Thyroid gland (tissue), 4 donors: ENCODE results near the gene OR2T10. TPM values are rescaled to one million over a fixed set of nuclear protein-coding genes. Genes with fewer than 3 reads are reported as not detected.
"Not testable (repeated sequence)": the region's sequence is repeated elsewhere in the genome, so short reads cannot be mapped to it uniquely, and the experiment has no call there.

ENCODE experiments used
- DNase-seq, 2 donors: peaks; one replicate each; pipeline ENCODE4 v3.0.0-alpha.2; 2019
- H3K27ac ChIP-seq, 3 donors: fragments of 200-600 bp; sonication (generic); 1 replicate in 2 of 3; 2 replicates in 1 of 3; pipeline ENCODE4 v1.5.1; 2016 to 2019; ENCODE audit warnings: mild to moderate bottlenecking in 1 of 3, moderate library complexity in 1 of 3
- H3K27me3 ChIP-seq: fragments of 200-600 bp; sonication (generic); one replicate; pipeline ENCODE4 v1.5.1; 2019
- H3K36me3 ChIP-seq, 2 donors: fragments of 200-600 bp; sonication (generic); one replicate each; pipeline ENCODE4 v1.5.1; 2016 to 2019
- H3K4me1 ChIP-seq, 2 donors: fragments of 200-600 bp; sonication (generic); one replicate each; pipeline ENCODE4 v1.5.1; 2017 to 2019
- H3K4me3 ChIP-seq, 3 donors: fragments of 200-600 bp; sonication (generic); replicated peaks in 1 of 3; 1 replicate in 2 of 3; 2 replicates in 1 of 3; pipeline ENCODE4 v1.5.1; 2016; ENCODE audit warnings: mild to moderate bottlenecking in 1 of 3
- H3K9me3 ChIP-seq: fragments of 200-600 bp; sonication (generic); one replicate; pipeline ENCODE4 v1.5.1; 2017
- WGBS, 2 donors: methylation state at CpG; one replicate each; pipeline ENCODE4 v1.1.5; 2017; 5-methylcytosine and 5-hydroxymethylcytosine counted together
- intact Hi-C: fragments of 100-400 bp; cut with DNase I; formaldehyde crosslinking; loops from one replicate; pipeline ENCODE4 v1.15.1; 2023
- small RNA-seq: library from RNA; depleted of rRNA; stranded (forward); fragments of <200 nt; gene quantifications from one replicate; pipeline ENCODE3, GENCODE V24; 2016
- total RNA-seq, 4 donors: library from RNA; depleted of rRNA; stranded (reverse); fragments of >200 nt; gene quantifications; one replicate each; pipeline ENCODE4 v1.2.3, GENCODE V29; 2016

The OR2T10 gene
- total RNA-seq, 4 donors from 2014 or later = not detected

DNA sequence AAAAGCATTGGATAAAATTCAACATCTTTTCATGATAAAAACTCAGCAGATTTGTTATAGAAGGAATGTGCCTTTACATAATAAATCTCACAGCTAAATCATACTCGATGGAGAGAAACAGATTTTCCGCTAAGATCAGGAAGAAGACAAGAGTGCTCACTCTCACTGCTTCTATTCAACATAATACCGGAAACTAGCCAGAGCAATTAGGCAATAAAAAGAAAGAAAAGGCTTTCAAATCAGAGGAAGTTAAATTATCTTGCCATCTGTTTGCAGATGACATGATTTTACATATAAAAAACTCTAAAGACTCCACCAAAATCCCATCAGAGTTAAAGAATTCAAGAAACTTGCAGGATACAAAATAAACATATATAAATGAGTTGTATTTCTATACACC is 26.7 kb downstream of the OR2T10 start:
- intact Hi-C loops, DNase-seq, H3K27ac ChIP-seq, H3K27me3 ChIP-seq, H3K4me3 ChIP-seq, H3K9me3 ChIP-seq, H3K36me3 ChIP-seq, H3K4me1 ChIP-seq: not testable (repeated sequence)
- WGBS, 2 donors = 81 to 89% methylated on average over 3 of the region's 3 CpGs

GRCh38 chr1:248569049-248569448 is 28.5 kb downstream of the OR2T10 start:
- H3K4me3 ChIP-seq, DNase-seq, H3K36me3 ChIP-seq, H3K27me3 ChIP-seq, H3K9me3 ChIP-seq, intact Hi-C loops, H3K27ac ChIP-seq, H3K4me1 ChIP-seq: not testable (repeated sequence)
- 32 to 33% methylated on average over 2 of the region's 2 CpGs for WGBS, 2 donors

GRCh38 chr1:248565530-248566373 is 31.7 kb downstream of the OR2T10 start:
- DNase-seq, H3K4me1 ChIP-seq, intact Hi-C loops: not testable (repeated sequence)

DNA sequence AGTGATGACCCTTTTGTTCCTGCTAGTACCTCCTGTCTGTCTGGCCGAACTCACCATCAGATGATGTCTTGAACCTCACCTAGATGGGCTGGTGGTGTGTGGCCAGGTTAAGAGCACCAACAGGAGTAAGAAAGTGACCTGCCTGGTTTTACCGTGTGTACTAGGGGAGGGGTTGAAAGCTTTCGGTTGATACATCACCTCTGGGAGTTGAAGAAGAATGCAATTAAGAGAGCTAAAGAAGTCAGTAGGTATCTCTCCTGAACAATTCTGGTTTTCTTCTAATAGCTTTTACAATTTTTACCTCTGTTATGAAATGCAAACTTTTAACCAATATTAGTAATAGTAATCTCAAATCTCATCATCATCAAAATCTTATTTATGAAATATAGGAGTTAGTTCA is 34.8 kb downstream of the OR2T10 start, which contains the start of gene OR2T29:
Gene OR2T29, minus strand, starts transcription at position 101 of the 400 bp plus-strand sequence. CDS start 3,281 bp downstream, outside the sequence.
- H3K4me1 ChIP-seq, H3K9me3 ChIP-seq, DNase-seq, H3K27me3 ChIP-seq, H3K36me3 ChIP-seq, intact Hi-C loops, H3K4me3 ChIP-seq, H3K27ac ChIP-seq: not testable (repeated sequence)
- 72 to 83% methylated on average over 1 to 2 of the region's 3 CpGs for WGBS, 2 donors

More at GRCh38 chr1:248565530-248566373, 31.7 kb downstream of the OR2T10 start:
- WGBS, 2 donors = 66 to 72% methylated on average over 11 of the region's 11 CpGs
- not testable (repeated sequence) for H3K36me3 ChIP-seq, H3K27ac ChIP-seq, H3K27me3 ChIP-seq, H3K9me3 ChIP-seq, H3K4me3 ChIP-seq

DNA sequence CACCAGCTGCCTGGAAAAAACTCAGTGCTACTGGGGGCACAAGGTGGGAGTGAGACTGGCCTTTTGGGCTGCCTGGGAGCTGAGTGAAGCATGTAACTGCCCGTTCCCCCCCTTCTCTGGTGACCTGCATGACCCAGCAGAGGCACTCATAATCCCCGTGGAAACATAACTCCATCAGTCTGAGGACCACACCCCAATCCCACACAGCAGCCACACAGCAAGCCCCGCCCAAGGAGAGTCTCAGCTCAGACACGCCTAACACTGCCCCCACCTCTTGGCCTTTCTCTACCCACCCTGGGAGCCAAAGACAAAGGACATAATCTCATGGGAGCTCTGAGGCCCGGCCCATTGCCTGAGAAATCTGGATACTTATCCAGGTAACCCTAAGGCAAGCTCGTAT is 46.5 kb downstream of the OR2T10 start:
- H3K36me3 ChIP-seq, H3K9me3 ChIP-seq, H3K27me3 ChIP-seq, H3K27ac ChIP-seq, intact Hi-C loops, H3K4me1 ChIP-seq, H3K4me3 ChIP-seq, DNase-seq: not testable (repeated sequence)
- WGBS, 2 donors = no CpG with 5 or more reads among the region's 6 CpGs

GRCh38 chr1:248547383-248547782 is 50.1 kb downstream of the OR2T10 start:
- intact Hi-C loops, H3K4me3 ChIP-seq, DNase-seq, H3K4me1 ChIP-seq, H3K36me3 ChIP-seq, H3K9me3 ChIP-seq, H3K27ac ChIP-seq, H3K27me3 ChIP-seq: not testable (repeated sequence)
- WGBS, 2 donors = no CpG with 5 or more reads among the region's 2 CpGs

Small RNAs within 50 kb of the gene (small RNA-seq; reads per million reads assigned to genes)
- not detected for gene RF00019

Other genes with a start within 250 kb of the OR2T10 start
- not detected for gene OR14C36, start 248.9 kb downstream of the OR2T10 start, total RNA-seq
- gene OR2T4, start 236.0 kb downstream of the OR2T10 start, total RNA-seq = not detected
- gene OR2T6, start 222.0 kb downstream of the OR2T10 start, total RNA-seq = not detected
- gene OR2T1, start 194.7 kb downstream of the OR2T10 start, total RNA-seq = not detected
- gene OR2T2, start 152.1 kb downstream of the OR2T10 start, total RNA-seq = not detected
- gene OR2T3, start 124.3 kb downstream of the OR2T10 start, total RNA-seq = not detected
- not detected for gene OR2T5, start 109.1 kb downstream of the OR2T10 start, total RNA-seq
- gene OR2G6, start 89.6 kb downstream of the OR2T10 start, total RNA-seq = not detected
- gene OR2T29, start 34.9 kb downstream of the OR2T10 start, total RNA-seq = not detected
- not detected for gene OR2T34, start 22.9 kb downstream of the OR2T10 start, total RNA-seq
- not detected for gene OR2T11, start 37.4 kb upstream of the OR2T10 start, total RNA-seq
- gene OR2T35, start 47.6 kb upstream of the OR2T10 start, total RNA-seq = not detected
- gene OR2T27, start 57.8 kb upstream of the OR2T10 start, total RNA-seq = not detected
- gene OR14I1, start 105.1 kb upstream of the OR2T10 start, total RNA-seq = not detected
- not detected for gene LYPD8, start 158.1 kb upstream of the OR2T10 start, total RNA-seq
- gene SH3BP5L, start 228.2 kb upstream of the OR2T10 start, total RNA-seq = 10 to 100 TPM; 25.2 to 32.0 (median 30.0) TPM
- gene ZNF672, start 240.5 kb upstream of the OR2T10 start, total RNA-seq = 10 to 100 TPM; 43.5 to 82.2 (median 53.7) TPM